ENCODE measurements around the gene WWP2.
"Not testable (repeated sequence)": the region's sequence is repeated elsewhere in the genome, so short reads cannot be mapped to it uniquely, and the experiment has no call there.

The WWP2 gene

DNA sequence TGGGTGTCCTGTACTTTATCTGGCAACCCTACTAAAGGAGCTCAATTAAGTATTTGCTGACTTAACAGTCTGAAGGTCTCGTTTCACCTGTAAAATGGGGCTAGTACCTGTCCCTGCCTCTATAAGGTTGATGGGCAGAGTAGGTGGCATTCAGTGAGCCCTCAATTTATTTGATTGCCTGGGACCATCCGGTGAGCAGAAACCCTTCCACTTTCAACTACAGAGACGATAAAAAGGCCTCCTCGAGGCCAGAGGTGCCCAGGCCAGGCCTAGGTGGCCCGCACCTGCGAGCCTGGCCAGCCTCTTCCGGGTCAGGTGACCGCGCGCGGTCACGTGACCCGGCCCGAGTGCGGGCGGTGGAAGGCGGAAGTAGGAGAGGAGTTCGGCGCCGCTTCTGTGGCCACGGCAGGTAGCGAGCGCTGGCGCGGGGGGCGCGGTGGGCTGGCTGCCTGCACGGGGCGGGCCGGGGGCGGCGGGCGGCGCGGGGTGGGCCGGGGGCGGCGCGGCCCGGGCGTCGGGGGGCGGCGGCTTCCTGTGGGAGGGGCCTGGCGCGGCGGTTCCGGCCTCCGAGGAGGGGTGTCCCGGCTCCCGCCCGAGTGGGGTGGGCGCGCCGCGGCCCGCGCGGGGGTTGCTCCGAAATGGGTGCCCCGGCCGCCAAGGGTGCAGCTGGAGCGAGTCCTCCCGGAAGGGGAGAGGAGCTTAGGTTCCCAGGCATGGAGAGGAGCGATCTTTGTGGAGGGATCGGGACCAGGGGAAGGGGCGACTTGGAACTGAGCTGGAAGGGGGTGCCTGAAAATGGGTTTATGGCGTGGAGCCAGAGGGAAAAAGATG lies at the start of gene WWP2:
TSS of gene WWP2 (plus strand) at position 350 of the 831 bp plus-strand sequence. CDS start 24,679 bp downstream, outside the sequence.
- no peaks in the 10 kb centered on the region for H3K36me3 Mint-ChIP-seq
- peak within 1 kb of the TSS; percentile 93 for H3K4me3 Mint-ChIP-seq
- peak within 1 kb of the TSS; percentile 97 for H3K27ac Mint-ChIP-seq
- peaks cover 27% of the 10 kb centered on the region for H3K4me1 Mint-ChIP-seq
- no peaks in the 10 kb centered on the region for H3K27me3 Mint-ChIP-seq
- no peaks in the 10 kb centered on the region for H3K9me3 Mint-ChIP-seq

- H3K27ac Mint-ChIP-seq: no peak overlapping the region
- no peaks in the 10 kb centered on the region for H3K36me3 Mint-ChIP-seq
- no peaks in the 10 kb centered on the region for H3K27me3 Mint-ChIP-seq
- H3K4me3 Mint-ChIP-seq: no peak overlapping the region
- peaks cover 11% of the 10 kb centered on the region for H3K4me1 Mint-ChIP-seq
- no peaks in the 10 kb centered on the region for H3K9me3 Mint-ChIP-seq
Observed at GRCh38 chr16:69712914-69713581, 49.1 kb upstream of the WWP2 start.

DNA sequence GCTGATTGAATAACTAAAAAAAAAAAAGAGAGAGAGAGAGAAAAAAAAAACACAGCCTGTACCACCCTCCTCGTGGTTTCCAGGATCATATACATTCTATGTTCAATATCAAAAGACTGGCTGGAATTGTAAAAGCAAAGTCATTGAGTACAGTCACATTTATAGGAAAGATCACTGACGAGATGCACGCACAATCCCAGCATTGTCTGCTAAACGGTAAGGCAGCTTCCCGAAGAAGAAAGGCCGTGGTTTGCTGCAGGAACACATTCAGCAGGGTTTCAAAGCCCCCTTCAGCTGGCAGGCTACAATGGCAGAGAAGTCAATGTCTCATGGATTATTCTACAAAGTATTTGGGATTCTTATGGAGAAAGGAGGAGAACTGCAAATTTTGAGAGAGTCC lies 45.1 kb upstream of the WWP2 start:
- Mint-ChIP-seq H3K4me3 (no peak overlapping the region), H3K4me1 (no peaks in the 10 kb centered on the region), H3K27me3 (no peaks in the 10 kb centered on the region), H3K36me3 (no peaks in the 10 kb centered on the region), H3K9me3 (no peaks in the 10 kb centered on the region), H3K27ac (no peak overlapping the region)

DNA sequence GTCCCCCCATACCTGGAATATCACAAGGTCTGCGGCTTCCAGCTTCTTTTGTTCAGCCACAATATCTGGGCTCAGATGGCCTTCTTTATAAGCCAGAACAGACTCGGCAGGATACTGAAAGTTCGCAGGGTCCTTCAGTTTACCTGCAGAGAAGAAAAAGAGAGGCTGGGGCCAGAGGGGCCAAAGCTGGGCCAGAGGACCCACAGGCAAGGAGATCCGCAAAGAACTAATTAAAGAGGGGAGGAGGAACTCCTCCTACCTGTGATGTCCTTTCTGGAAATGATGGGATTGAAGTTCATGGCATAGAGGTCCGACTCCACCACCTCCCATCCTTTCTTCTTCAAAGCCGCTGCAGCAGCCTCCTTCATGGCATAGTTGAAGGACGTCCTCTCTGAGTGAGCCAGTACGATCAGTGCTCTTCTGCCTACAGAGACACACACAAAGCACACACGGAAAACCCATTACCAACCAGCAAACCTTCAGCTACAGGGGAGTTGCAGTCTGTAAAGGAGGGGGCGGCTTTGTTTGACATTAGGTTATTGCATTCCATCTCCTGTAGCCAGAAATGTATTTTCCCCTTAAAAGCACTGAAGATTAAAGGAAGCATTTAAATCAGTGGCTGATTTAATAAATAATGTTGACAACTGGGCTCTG lies 43.9 kb upstream of the WWP2 start:
- no peak overlapping the region for H3K27ac Mint-ChIP-seq
- no peaks in the 10 kb centered on the region for H3K36me3 Mint-ChIP-seq
- H3K27me3 Mint-ChIP-seq: no peaks in the 10 kb centered on the region
- H3K9me3 Mint-ChIP-seq: no peaks in the 10 kb centered on the region
- H3K4me1 Mint-ChIP-seq: no peaks in the 10 kb centered on the region
- no peak overlapping the region for H3K4me3 Mint-ChIP-seq

DNA sequence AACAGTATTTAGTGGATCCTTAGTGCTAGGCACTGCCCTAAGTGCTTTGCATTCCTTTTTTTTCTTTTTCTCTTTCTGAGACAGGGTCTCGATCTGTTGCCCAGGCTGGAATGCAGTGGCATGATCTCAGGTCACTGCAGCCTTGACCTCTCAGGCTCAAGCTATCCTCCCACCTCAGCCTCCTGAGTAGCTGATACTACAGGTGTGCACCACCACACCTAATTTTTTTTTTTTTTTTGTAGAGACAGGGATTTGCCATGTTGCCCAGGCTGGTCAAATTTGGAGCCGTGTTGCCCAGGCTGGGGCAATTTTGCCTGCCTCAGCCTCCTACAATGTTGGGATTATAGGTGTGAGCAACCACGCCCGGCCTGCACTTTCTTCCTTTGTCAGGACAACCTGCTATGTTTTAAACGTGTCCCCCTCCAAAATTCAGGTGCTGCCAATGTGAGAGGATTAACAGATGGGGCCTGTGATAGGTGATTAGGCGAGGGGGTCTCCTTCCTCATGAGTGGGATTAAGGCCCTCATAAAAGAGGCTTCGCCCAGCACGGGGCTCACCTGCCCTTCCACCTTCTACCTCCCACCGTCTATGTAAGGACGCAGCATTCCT lies 41.2 kb upstream of the WWP2 start:
- no peaks in the 10 kb centered on the region for H3K36me3 Mint-ChIP-seq
- H3K27ac Mint-ChIP-seq: no peak overlapping the region
- no peaks in the 10 kb centered on the region for H3K9me3 Mint-ChIP-seq
- no peaks in the 10 kb centered on the region for H3K27me3 Mint-ChIP-seq
- no peak overlapping the region for H3K4me3 Mint-ChIP-seq
- H3K4me1 Mint-ChIP-seq: peaks cover 9% of the 10 kb centered on the region

DNA sequence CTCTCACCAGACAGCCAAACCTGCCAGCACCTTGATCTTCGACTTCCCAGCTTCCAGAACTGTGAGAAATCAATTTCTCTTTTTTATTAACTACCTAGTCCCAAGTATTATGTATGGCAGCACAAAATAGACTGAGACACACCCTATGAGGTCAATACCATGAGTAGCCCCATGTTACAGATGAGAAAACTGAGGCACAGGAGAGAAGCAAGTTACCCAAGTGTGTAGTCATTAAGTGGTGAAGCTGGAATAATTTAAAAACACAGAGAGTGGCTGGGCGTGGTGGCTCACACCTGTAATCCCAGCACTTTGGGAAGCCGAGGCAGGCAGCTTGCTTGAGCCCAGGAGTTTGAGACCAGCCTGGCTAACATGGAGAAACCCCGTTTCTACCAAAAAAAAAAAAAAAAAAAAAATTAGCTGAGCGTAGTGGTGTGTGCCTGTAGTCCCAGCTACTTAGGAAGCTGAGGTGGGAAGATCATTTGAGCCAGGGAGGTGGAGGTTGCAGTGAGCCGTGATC lies 40.6 kb upstream of the WWP2 start:
- no peak overlapping the region for H3K4me3 Mint-ChIP-seq
- H3K27me3 Mint-ChIP-seq: no peaks in the 10 kb centered on the region
- H3K27ac Mint-ChIP-seq: no peak overlapping the region
- H3K4me1 Mint-ChIP-seq: peaks cover 15% of the 10 kb centered on the region
- no peaks in the 10 kb centered on the region for H3K36me3 Mint-ChIP-seq
- no peaks in the 10 kb centered on the region for H3K9me3 Mint-ChIP-seq

GRCh38 chr16:69724414-69724873 lies 37.7 kb upstream of the WWP2 start:
- H3K9me3 Mint-ChIP-seq: no peaks in the 10 kb centered on the region
- H3K36me3 Mint-ChIP-seq: no peaks in the 10 kb centered on the region
- H3K4me1 Mint-ChIP-seq: peaks cover 26% of the 10 kb centered on the region
- H3K4me3 Mint-ChIP-seq: no peak overlapping the region
- H3K27ac Mint-ChIP-seq: peak overlapping the region; percentile 51
- no peaks in the 10 kb centered on the region for H3K27me3 Mint-ChIP-seq

- peaks cover 26% of the 10 kb centered on the region for H3K4me1 Mint-ChIP-seq
- no peaks in the 10 kb centered on the region for H3K27me3 Mint-ChIP-seq
- H3K4me3 Mint-ChIP-seq: peak overlapping the region; percentile 11
- no peaks in the 10 kb centered on the region for H3K9me3 Mint-ChIP-seq
- no peaks in the 10 kb centered on the region for H3K36me3 Mint-ChIP-seq
- H3K27ac Mint-ChIP-seq: peak overlapping the region; percentile 51
Observed at GRCh38 chr16:69724981-69725479, 37.1 kb upstream of the WWP2 start.

GRCh38 chr16:69725480-69726312 lies 36.4 kb upstream of the WWP2 start:
- Mint-ChIP-seq H3K27me3 (no peaks in the 10 kb centered on the region), H3K27ac (peak overlapping the region; percentile 78), H3K36me3 (no peaks in the 10 kb centered on the region), H3K4me1 (peaks cover 26% of the 10 kb centered on the region), H3K9me3 (no peaks in the 10 kb centered on the region), H3K4me3 (peak overlapping the region; percentile 85)

DNA sequence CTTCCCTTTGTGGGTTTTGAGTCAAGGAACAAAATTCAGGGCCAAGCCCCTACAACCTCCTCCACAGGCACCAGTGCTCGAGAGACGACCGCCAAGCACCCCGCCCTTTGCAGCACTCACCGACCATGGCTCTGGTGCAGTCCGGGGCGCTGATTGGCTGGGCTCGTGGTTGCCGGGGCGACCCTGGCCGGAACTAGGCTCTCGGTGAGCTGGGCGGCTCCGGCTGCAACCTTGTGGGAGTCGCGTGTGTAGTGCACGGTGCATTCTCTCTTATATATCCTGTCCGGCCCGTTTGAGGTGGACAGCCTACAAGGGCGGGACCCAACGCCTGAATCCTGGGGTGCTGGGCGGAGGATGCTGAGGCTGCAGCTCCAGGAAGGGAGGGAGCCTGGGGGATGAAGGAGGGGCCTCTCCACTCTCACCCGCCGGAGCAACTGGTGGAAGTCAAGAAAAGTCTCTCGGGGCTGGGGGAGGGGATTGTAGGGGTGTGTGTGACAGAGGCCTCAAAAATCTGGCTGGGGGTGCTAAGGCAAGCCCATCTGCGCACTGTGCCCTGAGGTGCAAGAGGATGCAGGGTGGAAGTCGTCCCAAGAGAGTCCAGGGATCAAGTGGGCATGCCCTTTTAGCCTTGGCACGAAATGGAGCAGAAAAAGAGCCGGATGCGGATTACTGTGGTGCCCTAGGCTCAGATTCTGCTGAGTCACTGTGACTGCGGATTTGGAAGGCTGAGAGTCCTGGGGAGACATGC lies 35.6 kb upstream of the WWP2 start, which contains the start of gene NQO1:
TSS of gene NQO1 (minus strand) at position 248 of the 748 bp plus-strand sequence. CDS start at position 127, 121 bp downstream.
- Mint-ChIP-seq H3K36me3 (no peaks in the 10 kb centered on the region), H3K4me3 (peak within 1 kb of the TSS; percentile 85), H3K27ac (peak within 1 kb of the TSS; percentile 78), H3K9me3 (no peaks in the 10 kb centered on the region), H3K27me3 (no peaks in the 10 kb centered on the region), H3K4me1 (peaks cover 26% of the 10 kb centered on the region)

DNA sequence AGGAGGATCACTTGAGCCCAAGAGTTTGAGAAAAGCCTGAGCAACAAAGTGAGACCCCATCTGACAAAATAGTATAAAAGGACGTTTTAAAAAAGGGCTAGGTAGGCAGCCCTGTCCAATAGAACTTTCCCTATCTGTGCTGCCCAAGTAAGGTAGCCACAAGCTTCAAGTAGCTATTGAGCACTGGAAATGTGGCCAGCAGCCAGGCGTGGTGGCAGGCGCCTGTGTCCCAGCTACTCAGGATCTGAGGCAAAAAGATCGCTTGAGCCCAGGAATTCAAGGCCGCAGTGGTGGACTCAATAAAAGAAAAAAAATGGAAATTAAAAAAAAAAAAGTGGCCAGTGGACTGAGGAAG lies 34.2 kb upstream of the WWP2 start:
- Mint-ChIP-seq H3K9me3 (no peaks in the 10 kb centered on the region), H3K36me3 (no peaks in the 10 kb centered on the region), H3K4me1 (peaks cover 26% of the 10 kb centered on the region), H3K4me3 (no peak overlapping the region), H3K27ac (peak overlapping the region; percentile 59), H3K27me3 (no peaks in the 10 kb centered on the region)

- not testable (repeated sequence) for H3K27me3 Mint-ChIP-seq, H3K4me3 Mint-ChIP-seq, H3K36me3 Mint-ChIP-seq, H3K9me3 Mint-ChIP-seq, H3K27ac Mint-ChIP-seq
- peaks cover 26% of the 10 kb centered on the region for H3K4me1 Mint-ChIP-seq
Observed at GRCh38 chr16:69729030-69729429, 33.1 kb upstream of the WWP2 start.

- not testable (repeated sequence) for H3K27ac Mint-ChIP-seq, H3K4me3 Mint-ChIP-seq, H3K9me3 Mint-ChIP-seq, H3K27me3 Mint-ChIP-seq, H3K36me3 Mint-ChIP-seq
- peaks cover 13% of the 10 kb centered on the region for H3K4me1 Mint-ChIP-seq
Observed at GRCh38 chr16:69731280-69731679, 30.9 kb upstream of the WWP2 start.

DNA sequence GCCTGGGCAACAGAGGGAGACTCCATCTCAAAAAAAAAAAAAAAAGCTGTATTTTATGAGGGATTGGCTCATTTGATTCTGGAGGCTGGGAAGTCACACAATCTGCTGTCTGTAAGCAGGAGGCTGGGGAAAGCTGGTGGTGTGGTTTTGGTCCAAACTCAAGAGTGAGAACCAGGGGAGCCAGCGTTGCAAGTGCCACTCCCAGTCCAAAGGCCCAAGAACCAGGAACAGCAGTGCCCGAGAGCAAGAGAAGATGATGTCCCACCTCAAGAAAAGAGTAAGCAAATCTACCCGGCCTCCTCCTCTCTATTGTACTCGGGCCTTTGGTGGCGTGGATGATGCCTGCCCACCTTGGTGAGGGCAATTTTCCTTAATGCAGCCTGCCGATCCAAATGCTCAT lies 30.0 kb upstream of the WWP2 start:
- Mint-ChIP-seq H3K9me3 (no peaks in the 10 kb centered on the region), H3K27ac (no peak overlapping the region), H3K36me3 (no peaks in the 10 kb centered on the region), H3K4me1 (peaks cover 5% of the 10 kb centered on the region), H3K27me3 (no peaks in the 10 kb centered on the region), H3K4me3 (no peak overlapping the region)

Data from activated naive CD4-positive, alpha-beta T cell treated with anti-CD3 and anti-CD28 coated beads, Interleukin-2, amount 50 U/mL, for 24 hours (primary cell).